ENCODE measurements around the gene LDHAL6B. TPM values are rescaled to one million over a fixed set of nuclear protein-coding genes. Genes with fewer than 3 reads are reported as not detected.

The LDHAL6B gene
- total RNA-seq, 1 donor from 2014 or later, result not detected

- DNase-seq (ENCODE audit: low read depth, low spot score), result no peak
Observed at GRCh38 chr15:59250249-59250648, 43.6 kb downstream of the LDHAL6B start.

- DNase-seq (ENCODE audit: low read depth, low spot score), result no peak
Observed at GRCh38 chr15:59251001-59251845, 44.6 kb downstream of the LDHAL6B start.

GRCh38 chr15:59252137-59252536 is 45.5 kb downstream of the LDHAL6B start:
- no peak for DNase-seq (ENCODE audit: low read depth, low spot score)

- DNase-seq (ENCODE audit: low read depth, low spot score), result no peak
Observed at GRCh38 chr15:59255680-59256336, 49.2 kb downstream of the LDHAL6B start.

- no peak for DNase-seq (ENCODE audit: low read depth, low spot score)
Observed at GRCh38 chr15:59256482-59256881, 49.8 kb downstream of the LDHAL6B start.

- DNase-seq (ENCODE audit: low read depth, low spot score), result no peak
Observed at GRCh38 chr15:59257140-59257539, 50.5 kb downstream of the LDHAL6B start.

Other genes starting within 250 kb of the LDHAL6B start
- 14.8 and 16.2 TPM in 2 replicates for gene RNF111, start 219.2 kb upstream of the LDHAL6B start, total RNA-seq
- gene CCNB2, start 101.7 kb upstream of the LDHAL6B start, total RNA-seq, result 30.1 and 55.7 TPM in 2 replicates
- 115 and 117 TPM in 2 replicates for gene MYO1E, start 166.0 kb downstream of the LDHAL6B start, total RNA-seq
- gene FAM81A, start 231.3 kb downstream of the LDHAL6B start, total RNA-seq, result 0.07 and 0.18 TPM in 2 replicates